Mucosa of descending colon (tissue), 3 donors: Measurements from ENCODE around the gene RIPK3. TPM values are rescaled to one million over a fixed set of nuclear protein-coding genes. Genes with fewer than 3 reads are reported as not detected.

Experiments used
- ATAC-seq: fragments of 200-7000 bp; cut with Tn5 transposase; one replicate; pipeline ENCODE4 v1.9.1; 2020; ENCODE audit warnings: mild to moderate bottlenecking, moderate library complexity
- DNase-seq, 3 donors: peaks; one replicate each; pipeline ENCODE4 v3.0.0-alpha.2; 2020
- H3K36me3 ChIP-seq: fragments of 200-600 bp; one replicate; pipeline ENCODE4 v1.8.0; 2021; ENCODE audit warnings: low read depth, mild to moderate bottlenecking
- H3K4me1 ChIP-seq: fragments of 200-600 bp; one replicate; pipeline ENCODE4 v1.8.0; 2021; ENCODE audit warnings: low read depth, mild to moderate bottlenecking
- H3K4me3 ChIP-seq: fragments of 200-600 bp; one replicate; pipeline ENCODE4 v1.8.0; 2021; ENCODE audit warnings: mild to moderate bottlenecking
- H3K9me3 ChIP-seq: fragments of 200-600 bp; one replicate; pipeline ENCODE4 v1.8.0; 2021; ENCODE audit warnings: mild to moderate bottlenecking
- intact Hi-C, 2 donors: fragments of 100-400 bp; cut with DNase I in 1 of 2; cut with micrococcal nuclease in 1 of 2; formaldehyde crosslinking; loops; one replicate each; pipeline versions ENCODE4 v1.11.0 to v1.11.1; 2022; cut with DNase I, micrococcal nuclease
- total RNA-seq, 3 donors: library from RNA; stranded (reverse); fragmentation: NEBNext Ultra II Directional in 2 of 3; extraction: Animal tissue kit (Norgen Biotek cat#: 25700) in 2 of 3; gene quantifications; one replicate each; pipeline versions ENCODE4 v1.2.1 to v1.2.4, GENCODE V29; 2021 to 2023
- TF ChIP-seq, protein P1 (sequence below): fragments of 200-600 bp; IDR thresholded peaks from one replicate; pipeline ENCODE4 v1.8.0; 2022; ENCODE audit warnings: antibody characterized with exemption, mild to moderate bottlenecking
- donor health status: DM: no; HTN: no; CAD: no; lungs with moderate emphysema.
- donor health status: DM: no; HTN: no; CAD: no.
- donor health status: DM: no; HTN: yes; CAD: no.

The RIPK3 gene
- total RNA-seq, 3 donors from 2014 or later: 40.6 to 99.9 (median 71.7) TPM

DNA sequence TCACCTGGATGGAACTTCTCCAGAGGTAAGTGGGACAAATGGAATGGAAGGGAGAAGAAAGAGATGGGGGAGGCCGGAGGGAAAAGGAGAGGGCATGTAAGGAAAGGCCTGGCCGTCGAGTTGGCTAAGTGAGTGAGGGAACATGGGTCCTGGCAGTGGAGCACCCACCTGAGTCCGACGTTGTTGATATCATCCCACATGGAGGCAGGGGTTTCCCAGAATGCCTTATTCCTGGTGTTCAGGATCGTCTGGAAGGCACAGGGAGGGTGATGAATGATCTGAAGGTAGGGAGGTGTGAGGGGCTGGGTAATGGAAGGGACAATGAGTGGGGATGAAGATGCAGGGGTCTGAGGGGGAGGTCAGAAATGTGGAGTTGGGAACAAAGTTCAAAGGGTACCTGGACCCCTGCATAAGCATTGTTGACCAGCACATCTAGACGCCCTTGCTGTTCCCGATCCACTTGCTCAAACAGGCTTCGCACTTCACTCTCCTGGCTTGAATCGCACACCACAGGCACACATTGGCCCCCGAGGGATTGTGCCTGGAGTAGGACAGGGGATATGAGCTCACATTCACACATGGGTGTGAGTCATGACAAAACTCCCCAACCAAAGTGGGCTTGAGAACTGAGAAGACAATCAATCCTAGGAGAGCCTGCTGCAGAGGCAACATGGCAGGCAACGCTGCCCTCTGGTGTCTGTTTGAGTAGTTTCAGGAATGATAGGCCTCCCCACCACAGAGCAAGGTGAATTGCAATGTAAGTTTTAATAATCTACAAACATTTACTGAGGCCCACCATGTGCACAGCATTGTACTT, 43.2 kb downstream of the RIPK3 start:
- Histone ChIP-seq H3K9me3 (no peaks in the 10 kb centered on the region), H3K4me1 (peaks cover 26% of the 10 kb centered on the region), H3K4me3 (no peak overlapping the region), H3K36me3 (peaks cover 4% of the 10 kb centered on the region)
- ATAC-seq: peak; percentile 42
- intact Hi-C loops: loop anchor here in 1 of 2 donors (5.0 kb wide), 1 partner anchor 54 kb away; the partner anchor contains the start of gene TINF2
- DNase-seq: peak in 2 of 3 donors; percentile 48 to 74
- TF ChIP-seq, protein P1, sequence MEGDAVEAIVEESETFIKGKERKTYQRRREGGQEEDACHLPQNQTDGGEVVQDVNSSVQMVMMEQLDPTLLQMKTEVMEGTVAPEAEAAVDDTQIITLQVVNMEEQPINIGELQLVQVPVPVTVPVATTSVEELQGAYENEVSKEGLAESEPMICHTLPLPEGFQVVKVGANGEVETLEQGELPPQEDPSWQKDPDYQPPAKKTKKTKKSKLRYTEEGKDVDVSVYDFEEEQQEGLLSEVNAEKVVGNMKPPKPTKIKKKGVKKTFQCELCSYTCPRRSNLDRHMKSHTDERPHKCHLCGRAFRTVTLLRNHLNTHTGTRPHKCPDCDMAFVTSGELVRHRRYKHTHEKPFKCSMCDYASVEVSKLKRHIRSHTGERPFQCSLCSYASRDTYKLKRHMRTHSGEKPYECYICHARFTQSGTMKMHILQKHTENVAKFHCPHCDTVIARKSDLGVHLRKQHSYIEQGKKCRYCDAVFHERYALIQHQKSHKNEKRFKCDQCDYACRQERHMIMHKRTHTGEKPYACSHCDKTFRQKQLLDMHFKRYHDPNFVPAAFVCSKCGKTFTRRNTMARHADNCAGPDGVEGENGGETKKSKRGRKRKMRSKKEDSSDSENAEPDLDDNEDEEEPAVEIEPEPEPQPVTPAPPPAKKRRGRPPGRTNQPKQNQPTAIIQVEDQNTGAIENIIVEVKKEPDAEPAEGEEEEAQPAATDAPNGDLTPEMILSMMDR: peak; percentile 58

- no peak overlapping the region for H3K4me3 ChIP-seq
- ATAC-seq: no peak
- intact Hi-C loops: no loop called here
- no peak for DNase-seq
- H3K9me3 ChIP-seq: no peaks in the 10 kb centered on the region
- H3K36me3 ChIP-seq: peaks cover 4% of the 10 kb centered on the region
- TF ChIP-seq, protein P1: no peak
- peaks cover 11% of the 10 kb centered on the region for H3K4me1 ChIP-seq
These were observed 46.3 kb downstream of the RIPK3 start for GRCh38 chr14:24293525-24293924.

DNA sequence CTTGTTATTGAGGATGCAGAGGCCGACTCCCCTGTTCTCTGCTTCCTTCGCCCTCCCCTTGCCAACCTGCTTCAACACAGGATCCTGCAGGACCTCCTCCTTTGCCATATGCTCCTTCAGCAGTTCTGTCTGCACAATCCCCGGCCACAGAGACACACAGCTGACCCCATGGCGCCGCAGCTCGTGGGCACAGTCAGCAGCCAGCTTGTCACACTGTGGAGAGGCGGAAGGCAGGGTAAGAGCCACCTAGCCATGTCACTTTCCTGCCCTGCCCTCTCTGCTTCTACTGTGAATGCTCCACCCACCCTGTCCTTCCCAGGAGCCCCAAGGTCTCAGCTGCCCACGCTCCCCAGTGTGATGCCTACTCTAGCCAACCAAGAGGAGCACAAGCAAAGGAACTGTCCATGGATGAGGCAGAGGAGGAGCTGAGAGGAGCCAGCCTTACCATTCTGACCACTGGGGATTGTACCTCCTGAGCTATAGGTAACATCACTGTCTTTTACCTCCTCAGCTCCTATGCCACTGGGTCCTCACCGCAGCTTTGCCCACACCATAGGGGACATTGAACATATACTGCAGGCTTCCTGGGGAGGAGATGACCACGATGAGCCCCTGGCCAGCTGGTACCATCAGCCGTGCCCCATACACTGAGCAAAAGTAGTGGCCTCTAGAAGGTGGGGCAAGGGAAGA, 47.5 kb downstream of the RIPK3 start:
- no peak for ATAC-seq
- TF ChIP-seq, protein P1: no peak
- Histone ChIP-seq H3K4me3 (no peak overlapping the region), H3K9me3 (no peaks in the 10 kb centered on the region), H3K4me1 (no peaks in the 10 kb centered on the region), H3K36me3 (peaks cover 4% of the 10 kb centered on the region)
- no peak for DNase-seq
- intact Hi-C loops: no loop called here

- ATAC-seq (no peak), DNase-seq (no peak)
- Histone ChIP-seq H3K9me3 (no peaks in the 10 kb centered on the region), H3K4me1 (no peaks in the 10 kb centered on the region), H3K4me3 (no peak overlapping the region), H3K36me3 (peaks cover 4% of the 10 kb centered on the region)
- intact Hi-C loops: no loop called here
- TF ChIP-seq, protein P1: no peak
These were observed 48.2 kb downstream of the RIPK3 start for GRCh38 chr14:24291446-24292117.

- TF ChIP-seq, protein P1: no peak
- intact Hi-C loops: no loop called here
- Histone ChIP-seq H3K4me1 (no peaks in the 10 kb centered on the region), H3K4me3 (no peak overlapping the region), H3K36me3 (no peaks in the 10 kb centered on the region), H3K9me3 (no peaks in the 10 kb centered on the region)
- ATAC-seq: no peak
- DNase-seq: no peak
These were observed 49.0 kb downstream of the RIPK3 start for GRCh38 chr14:24290746-24291145.
